GM19240 (cell line): ENCODE results near the gene GRIN1.

Experiments used
- DNase-seq: peaks from one replicate; pipeline ENCODE4 v3.0.0; 2011; ENCODE audit warnings: low spot score; ENCODE audit not compliant: insufficient read length

GRIN1 gene

GRCh38 chr9:137147793-137148160 is 8.8 kb downstream of the GRIN1 start:
- no peak for DNase-seq

GRCh38 chr9:137148242-137148641 is 9.3 kb downstream of the GRIN1 start:
- no peak for DNase-seq

- no peak for DNase-seq
These were observed 9.7 kb downstream of the GRIN1 start for GRCh38 chr9:137148661-137149060.

GRCh38 chr9:137149363-137149762 is 10.4 kb downstream of the GRIN1 start:
- no peak for DNase-seq

GRCh38 chr9:137149942-137150616 is 11.1 kb downstream of the GRIN1 start:
- peak; percentile 79 for DNase-seq

- peak; percentile 88 for DNase-seq
These were observed 11.9 kb downstream of the GRIN1 start for GRCh38 chr9:137150617-137151457.

- DNase-seq: no peak
These were observed 14.0 kb downstream of the GRIN1 start for GRCh38 chr9:137152844-137153405.

GRCh38 chr9:137156567-137157375 is 17.8 kb downstream of the GRIN1 start:
- no peak for DNase-seq

- DNase-seq: no peak
These were observed 18.9 kb downstream of the GRIN1 start for GRCh38 chr9:137157618-137158415.

- no peak for DNase-seq
These were observed 19.7 kb downstream of the GRIN1 start for GRCh38 chr9:137158625-137159024.

GRCh38 chr9:137159105-137160053 is 20.4 kb downstream of the GRIN1 start:
- no peak for DNase-seq

- no peak for DNase-seq
These were observed 21.1 kb downstream of the GRIN1 start for GRCh38 chr9:137160054-137160425.

GRCh38 chr9:137160716-137161557 is 22.0 kb downstream of the GRIN1 start:
- no peak for DNase-seq

- DNase-seq: no peak
These were observed 22.9 kb downstream of the GRIN1 start for GRCh38 chr9:137161558-137162486.

- DNase-seq: no peak
These were observed 23.8 kb downstream of the GRIN1 start for GRCh38 chr9:137162505-137163364.

- no peak for DNase-seq
These were observed 24.4 kb downstream of the GRIN1 start for GRCh38 chr9:137163365-137163715.

GRCh38 chr9:137163805-137164204 is 24.9 kb downstream of the GRIN1 start:
- no peak for DNase-seq
